ENCODE results near the gene RNASE1.

RNASE1 gene

DNA sequence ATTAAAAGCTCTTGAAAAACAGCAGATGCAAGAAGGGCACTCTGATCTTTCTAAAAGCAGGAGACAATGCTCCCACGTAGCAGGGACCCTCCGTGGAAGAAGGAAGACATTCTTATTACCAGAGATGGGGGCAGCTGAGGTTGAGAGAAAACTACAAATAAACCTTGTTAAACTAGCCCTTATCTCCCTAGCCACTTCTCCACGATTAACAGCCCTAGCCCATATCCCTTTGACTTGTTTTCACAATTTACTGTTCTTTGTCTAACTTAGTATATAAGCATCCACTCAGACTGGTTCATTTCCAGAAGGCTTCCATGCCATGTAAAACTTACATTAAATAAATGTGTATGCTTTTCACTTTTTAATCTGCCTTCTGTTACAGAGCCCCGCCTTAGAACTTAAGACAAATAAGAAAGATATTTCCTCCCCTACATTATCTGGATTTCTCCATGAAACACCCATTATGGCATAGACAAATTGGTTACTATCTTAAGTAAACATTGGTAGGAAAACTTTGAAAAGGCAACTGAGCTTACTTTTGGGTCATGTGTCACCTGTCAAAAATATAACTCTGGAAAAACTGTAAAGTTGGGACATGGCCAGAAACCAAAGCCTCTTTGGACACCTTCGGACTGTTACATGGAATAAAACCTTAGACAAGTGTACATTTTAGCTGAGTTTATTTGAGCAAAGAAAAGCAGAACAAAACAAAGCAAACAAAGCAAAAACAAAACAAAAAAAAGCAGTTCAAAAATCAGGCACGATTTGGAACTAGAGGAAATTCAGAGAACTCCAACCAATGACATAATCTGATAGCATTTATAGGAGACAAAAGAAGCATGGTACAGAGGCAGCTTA, 4.9 kb upstream of the RNASE1 start:
- TF ChIP-seq, protein P1, sequence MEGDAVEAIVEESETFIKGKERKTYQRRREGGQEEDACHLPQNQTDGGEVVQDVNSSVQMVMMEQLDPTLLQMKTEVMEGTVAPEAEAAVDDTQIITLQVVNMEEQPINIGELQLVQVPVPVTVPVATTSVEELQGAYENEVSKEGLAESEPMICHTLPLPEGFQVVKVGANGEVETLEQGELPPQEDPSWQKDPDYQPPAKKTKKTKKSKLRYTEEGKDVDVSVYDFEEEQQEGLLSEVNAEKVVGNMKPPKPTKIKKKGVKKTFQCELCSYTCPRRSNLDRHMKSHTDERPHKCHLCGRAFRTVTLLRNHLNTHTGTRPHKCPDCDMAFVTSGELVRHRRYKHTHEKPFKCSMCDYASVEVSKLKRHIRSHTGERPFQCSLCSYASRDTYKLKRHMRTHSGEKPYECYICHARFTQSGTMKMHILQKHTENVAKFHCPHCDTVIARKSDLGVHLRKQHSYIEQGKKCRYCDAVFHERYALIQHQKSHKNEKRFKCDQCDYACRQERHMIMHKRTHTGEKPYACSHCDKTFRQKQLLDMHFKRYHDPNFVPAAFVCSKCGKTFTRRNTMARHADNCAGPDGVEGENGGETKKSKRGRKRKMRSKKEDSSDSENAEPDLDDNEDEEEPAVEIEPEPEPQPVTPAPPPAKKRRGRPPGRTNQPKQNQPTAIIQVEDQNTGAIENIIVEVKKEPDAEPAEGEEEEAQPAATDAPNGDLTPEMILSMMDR (IDR thresholded peaks at IDR 0.05; ENCODE audit: low read depth, low read length): no peak
- no peak overlapping the region for H3K4me3 ChIP-seq (replicated peaks in 1 of 2; ENCODE audit: low read depth in 2 of 2, low read length in 2 of 2)
- DNase-seq (ENCODE audit: low read depth in 2 of 2): no peak

DNA sequence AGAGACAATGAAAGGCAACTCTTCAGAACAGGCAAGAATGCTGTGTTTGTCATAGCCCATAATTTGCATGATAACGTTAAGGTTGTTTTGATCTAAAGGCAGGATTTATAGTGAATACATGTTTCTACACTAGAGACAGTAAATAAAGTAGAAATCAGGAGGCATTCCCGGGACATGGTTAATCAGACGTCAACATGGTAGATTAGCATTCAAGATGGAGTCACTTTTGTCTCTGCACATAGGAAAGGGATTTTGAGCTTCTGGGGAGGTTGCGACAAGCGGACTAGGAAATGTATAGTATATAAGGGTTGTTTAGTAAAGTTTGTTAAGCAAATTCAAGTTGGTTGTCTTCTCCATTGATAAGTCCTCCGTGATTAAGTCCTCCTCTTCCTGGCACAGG, 2.8 kb upstream of the RNASE1 start:
- H3K4me3 ChIP-seq (replicated peaks in 1 of 2; ENCODE audit: low read depth in 2 of 2, low read length in 2 of 2): no peak overlapping the region
- TF ChIP-seq, protein P1 (IDR thresholded peaks at IDR 0.05; ENCODE audit: low read depth, low read length): no peak
- DNase-seq (ENCODE audit: low read depth in 2 of 2): no peak

DNA sequence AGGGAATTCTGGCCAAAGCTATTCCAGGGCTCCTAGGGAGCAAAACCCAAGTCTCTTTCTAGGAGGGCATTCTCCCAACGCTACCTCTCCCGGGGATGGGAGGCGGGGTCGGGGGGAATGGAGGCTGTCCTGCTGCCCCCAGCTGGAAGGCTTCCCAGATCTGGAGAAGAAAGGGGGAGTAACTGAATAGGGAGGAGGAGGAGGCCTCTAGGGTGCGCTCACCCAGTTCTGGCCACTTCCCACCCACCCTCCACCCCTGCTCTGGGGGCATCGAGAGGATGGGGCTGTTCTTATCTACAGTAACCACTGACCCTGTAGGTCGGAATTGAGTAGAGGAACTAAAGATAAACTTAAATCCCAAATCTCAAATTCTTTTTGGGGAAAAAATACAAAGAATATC, 579 bp upstream of the RNASE1 start:
- H3K4me3 ChIP-seq (replicated peaks in 1 of 2; ENCODE audit: low read depth in 2 of 2, low read length in 2 of 2): no peak overlapping the region
- DNase-seq (ENCODE audit: low read depth in 2 of 2): no peak
- TF ChIP-seq, protein P1 (IDR thresholded peaks at IDR 0.05; ENCODE audit: low read depth, low read length): no peak

DNA sequence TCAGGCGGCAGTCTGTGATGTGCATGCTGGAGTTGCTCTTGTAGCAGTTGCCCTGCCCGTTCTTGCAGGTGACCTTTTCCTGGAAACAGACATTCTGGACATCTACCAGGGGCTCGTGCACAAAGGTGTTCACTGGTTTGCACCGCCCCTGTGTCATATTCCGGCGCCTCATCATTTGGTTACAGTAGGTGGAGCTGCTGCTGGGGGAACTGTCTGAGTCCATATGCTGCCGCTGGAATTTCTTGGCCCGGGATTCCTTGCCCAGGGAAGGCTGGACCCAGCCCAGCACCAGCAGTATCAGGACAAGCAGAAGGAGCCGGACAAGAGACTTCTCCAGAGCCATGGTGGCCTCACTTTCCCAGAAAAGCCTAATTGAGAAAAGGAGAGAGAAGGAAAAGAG, 918 bp downstream of the RNASE1 start:
- peak in 1 of 2 donors; percentile 6 for DNase-seq (ENCODE audit: low read depth in 2 of 2)
- H3K4me3 ChIP-seq (replicated peaks in 1 of 2; ENCODE audit: low read depth in 2 of 2, low read length in 2 of 2): no peak overlapping the region

DNA sequence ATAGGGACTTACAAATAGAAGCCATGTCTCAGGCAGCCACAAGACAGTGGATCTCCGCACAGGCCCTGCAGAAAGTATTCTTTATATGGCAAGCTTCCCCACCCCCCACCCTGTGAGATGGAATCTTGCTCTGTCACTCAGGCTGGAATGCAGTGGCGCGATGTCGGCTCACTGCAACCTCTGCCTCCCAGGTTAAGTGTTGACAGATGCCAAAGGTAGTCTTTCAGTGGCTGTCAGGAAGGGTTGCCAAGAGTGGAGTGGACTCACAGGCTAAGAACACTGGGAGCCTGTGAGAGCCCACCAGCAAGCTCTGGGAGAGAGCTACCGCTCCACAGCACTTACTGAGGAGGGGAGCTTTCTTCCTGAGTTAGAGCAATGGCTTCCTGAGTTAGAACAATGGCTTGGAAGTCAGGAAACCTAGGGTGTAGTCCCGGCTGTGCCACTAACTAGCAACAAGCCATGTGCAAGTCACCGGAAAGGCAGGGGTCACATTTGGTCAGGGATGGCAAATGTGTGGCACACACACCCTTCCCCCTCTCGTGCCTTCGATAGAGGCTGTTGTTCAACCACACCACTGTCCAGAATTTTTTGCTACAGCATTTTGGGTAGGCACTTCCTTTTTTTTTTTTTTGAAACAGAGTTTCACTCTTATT, 2.6 kb downstream of the RNASE1 start:
- H3K4me3 ChIP-seq (replicated peaks in 1 of 2; ENCODE audit: low read depth in 2 of 2, low read length in 2 of 2): no peak overlapping the region
- peak in 1 of 2 donors; percentile 13 for DNase-seq (ENCODE audit: low read depth in 2 of 2)
- TF ChIP-seq, protein P1 (IDR thresholded peaks at IDR 0.05; ENCODE audit: low read depth, low read length): no peak

More for the DNA sequence above, 918 bp downstream of the RNASE1 start:
- TF ChIP-seq, protein P1 (IDR thresholded peaks at IDR 0.05; ENCODE audit: low read depth, low read length): no peak

DNA sequence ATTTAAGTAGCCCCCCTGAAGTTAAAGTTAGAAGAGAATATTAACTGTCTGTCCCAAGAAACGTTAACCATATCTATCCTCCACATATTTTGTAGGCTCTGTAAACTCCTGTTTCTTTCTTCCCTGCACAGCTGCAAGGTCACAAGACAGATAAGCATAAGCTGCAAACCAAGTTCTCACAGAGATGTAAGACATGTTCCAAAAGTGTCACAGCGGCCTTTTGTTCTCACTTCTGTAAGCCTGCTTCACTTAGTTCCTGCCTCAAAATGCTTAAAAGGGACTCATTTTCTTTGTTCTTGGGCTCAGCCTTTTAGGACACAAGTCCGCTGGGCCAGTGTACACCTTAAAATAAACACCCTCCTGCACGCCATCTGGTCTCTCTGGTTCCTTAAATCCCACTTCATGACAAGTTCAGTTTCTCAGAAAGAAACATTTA, 3.2 kb downstream of the RNASE1 start:
- no peak overlapping the region for H3K4me3 ChIP-seq (replicated peaks in 1 of 2; ENCODE audit: low read depth in 2 of 2, low read length in 2 of 2)
- TF ChIP-seq, protein P1 (IDR thresholded peaks at IDR 0.05; ENCODE audit: low read depth, low read length): no peak
- DNase-seq (ENCODE audit: low read depth in 2 of 2): peak in 1 of 2 donors; percentile 19

Measured in cardiac fibroblast (primary cell).